DMS53 treated with DMSO at 0.1 percent for 48 hours (cell line): Measurements from ENCODE around the gene PRKAG2.

ENCODE experiments used
- DNase-seq: peaks from one replicate; lab custom pipeline; 2025; ENCODE audit not compliant: unreplicated experiment; lab: John Stamatoyannopoulos, UW

The PRKAG2 gene

DNA sequence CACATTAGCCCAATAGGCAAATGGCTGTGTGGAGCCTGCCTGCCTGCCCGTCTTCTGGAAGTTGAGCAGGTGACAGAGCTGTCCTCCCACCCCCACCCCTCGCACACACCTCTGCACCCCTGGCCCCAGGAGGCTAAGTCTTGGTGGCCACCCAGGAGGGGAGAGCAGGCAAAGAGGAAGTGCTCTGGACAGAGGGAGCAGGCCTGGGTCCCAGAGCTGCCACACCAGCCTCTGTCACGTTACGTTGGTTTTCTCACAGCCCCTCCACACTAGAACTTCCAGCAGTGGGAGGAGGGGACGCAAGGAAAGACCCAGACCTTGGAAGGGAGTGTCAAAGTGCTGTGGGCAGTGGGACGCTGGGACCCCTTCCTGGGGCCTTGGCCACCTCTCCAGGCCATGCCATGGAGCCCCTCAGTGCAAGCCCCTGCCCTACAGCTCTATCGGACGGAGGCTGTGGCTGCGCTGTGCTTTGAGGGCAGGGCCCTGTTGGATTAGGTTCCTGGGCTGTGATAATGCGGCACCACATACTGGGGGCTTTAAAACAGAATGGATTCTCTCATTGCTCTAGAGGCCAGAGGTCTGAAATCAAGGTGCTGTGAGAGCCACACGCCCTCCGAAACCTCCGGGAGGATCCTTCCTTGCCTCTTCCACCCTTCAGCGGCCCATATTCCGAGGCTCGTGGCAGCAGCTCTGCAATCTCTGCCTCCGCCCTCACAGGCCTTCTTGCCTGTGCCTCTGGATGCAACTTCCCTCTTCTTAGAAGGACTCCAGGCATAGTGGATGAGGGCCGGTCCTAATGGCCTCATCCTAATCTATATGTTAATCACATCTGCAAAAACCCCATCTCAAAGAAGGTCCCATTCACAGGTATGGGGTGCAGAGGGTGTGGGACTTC is 9.9 kb downstream of the PRKAG2 start:
- DNase-seq, result no peak

DNA sequence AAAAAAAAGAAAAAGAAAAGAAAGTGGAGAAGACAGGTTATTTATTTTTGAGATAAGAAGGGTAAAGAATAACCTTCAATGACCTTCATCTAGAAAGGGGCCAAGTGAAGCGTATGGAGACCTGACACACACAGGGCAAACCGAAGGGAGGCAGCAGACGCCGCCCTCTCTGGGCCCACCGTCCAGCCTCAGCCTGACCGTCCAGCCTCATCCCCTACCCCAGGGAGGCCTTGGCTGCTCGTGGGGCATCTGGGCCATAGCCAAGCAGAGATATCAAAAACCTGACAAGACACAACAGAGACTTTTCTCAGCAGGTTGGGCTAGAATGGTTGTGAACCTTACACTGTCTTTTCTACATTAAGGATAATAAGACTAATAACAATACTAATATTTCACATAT is 10.9 kb downstream of the PRKAG2 start:
- DNase-seq, result no peak

DNA sequence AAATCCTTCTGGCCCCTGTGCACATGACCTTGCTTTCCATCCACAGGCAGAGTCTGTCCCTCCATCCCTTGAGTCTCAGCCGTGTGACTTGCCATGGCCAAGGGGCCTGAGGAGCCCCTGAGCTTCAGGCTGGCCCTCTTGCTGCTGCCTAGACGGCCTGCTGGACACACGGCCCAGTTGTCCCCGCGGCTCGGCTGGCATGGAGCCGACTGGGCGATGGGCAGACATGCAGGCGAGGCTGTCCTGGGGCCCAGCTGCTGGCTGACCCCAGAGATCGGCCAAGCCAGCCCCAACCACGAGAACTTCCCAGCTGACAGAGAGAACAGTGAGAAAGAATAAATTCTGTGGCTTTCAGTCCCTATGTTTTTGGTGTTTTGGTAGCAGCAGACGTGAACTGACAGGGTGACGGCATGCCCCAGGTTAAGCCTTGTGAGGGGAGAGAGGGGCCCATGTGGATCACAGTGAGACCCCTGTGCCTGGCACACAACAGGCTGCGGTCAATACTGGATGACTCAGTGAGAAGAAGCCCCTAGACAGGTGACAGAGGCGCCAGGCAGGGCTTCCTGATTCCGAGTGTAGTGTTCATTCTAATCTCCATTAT is 11.7 kb downstream of the PRKAG2 start:
- DNase-seq, result no peak

DNA sequence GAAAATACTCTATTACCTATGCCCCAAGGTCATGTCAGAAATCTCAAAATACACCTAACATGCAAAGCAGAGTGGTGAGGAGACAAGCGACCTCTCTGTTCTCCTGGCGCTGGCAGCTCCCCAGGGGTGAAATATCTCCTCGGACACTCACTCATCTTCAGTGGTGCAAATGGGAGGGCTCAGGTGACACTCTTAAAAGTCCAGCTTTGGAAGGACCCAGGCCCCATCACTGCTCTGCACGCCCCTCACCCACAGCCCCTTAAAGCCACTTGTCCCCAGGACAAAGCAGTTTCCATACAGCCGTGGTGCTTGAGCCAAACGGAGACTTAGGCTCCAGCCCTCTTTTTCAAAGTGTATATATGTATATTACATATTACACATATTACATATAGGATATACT is 12.4 kb downstream of the PRKAG2 start:
- DNase-seq, result no peak

DNA sequence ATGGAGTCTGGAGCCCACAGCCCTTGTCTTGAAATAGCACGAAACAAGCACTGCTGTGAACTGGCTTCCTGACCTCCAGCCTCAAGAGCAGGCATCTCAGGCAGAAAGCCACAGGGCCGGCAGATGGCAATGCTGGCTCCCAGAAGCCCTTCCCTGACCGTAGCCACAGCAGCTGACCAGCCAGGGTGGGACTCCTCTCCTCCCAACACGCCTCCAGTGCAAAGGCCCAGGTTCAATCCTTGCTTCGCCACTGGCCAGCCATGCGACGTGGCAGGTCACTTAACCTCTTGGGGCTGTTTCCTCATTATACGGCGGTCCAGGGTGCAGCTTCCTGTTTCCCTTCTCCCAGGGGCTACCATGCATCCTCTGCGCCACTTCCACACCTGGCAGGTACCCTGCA is 12.8 kb downstream of the PRKAG2 start:
- DNase-seq, result no peak

DNA sequence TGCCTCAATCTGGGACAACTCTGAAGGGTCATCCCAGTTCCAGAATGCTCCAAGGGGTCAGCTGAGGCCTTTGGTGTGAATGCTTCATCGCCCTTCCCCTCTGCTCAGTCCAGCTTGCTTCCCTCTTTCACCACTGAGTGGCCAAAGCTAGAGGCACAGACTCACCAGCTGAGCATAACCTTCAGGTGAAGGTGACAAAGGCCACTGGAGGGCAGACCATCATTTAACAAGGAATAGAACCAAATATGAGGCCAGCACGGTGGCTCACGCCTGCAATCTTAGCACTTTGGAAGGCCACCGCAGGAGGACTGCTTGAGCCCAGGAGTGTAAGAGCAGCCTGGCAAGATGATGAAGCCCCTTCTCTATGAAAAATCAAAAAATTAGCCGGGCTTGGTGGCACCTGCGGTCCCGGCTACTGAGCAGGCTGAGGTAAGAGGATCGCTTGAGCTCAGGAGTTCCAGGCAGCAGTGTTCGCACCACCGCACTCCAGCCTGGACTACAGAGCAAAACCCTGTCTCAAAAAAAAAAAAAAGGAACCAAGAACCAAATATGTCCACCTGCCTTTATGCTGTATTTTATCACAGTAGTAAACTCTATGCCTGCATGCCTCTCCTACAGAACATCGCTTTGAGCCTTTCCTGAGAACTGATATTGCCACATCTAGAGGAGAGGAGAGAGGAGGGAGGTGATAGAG is 13.4 kb downstream of the PRKAG2 start:
- DNase-seq, result no peak

DNA sequence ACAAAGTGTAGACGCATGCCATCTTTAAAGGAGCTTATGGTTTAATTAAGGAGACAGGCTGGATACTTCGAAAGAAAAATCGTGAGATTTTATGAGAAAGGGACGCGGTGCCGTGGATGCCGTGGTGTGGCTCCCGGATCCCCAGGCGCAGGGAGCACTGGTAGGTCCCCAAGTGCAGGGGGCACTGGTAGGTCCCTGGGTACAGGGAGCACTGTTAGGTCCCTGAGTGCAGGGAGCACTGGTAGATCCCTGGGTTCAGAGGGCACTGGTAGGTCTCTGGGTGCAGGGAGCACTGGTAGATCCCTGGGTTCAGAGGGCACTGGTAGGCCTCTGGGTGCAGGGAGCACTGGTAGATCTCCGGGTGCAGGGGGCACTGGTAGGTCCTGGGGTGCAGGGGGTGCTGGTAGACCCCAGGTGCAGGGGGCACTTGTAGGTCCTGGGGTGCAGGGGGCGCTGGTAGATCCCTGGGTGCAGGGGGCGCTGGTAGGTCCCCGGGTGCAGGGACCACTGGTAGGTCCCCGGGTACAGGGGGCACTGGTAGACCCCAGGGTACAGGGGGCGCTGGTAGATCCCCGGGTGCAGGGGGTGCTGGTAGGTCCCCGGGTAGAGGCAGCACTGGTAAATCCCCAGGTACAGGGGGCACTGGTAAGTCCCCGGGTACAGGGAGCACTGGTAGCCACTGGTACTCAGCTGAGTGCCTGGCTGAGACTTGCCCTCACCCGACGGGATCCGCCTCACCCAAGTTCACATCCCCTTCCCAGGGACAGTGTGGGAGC is 14.1 kb downstream of the PRKAG2 start:
- no peak for DNase-seq

DNA sequence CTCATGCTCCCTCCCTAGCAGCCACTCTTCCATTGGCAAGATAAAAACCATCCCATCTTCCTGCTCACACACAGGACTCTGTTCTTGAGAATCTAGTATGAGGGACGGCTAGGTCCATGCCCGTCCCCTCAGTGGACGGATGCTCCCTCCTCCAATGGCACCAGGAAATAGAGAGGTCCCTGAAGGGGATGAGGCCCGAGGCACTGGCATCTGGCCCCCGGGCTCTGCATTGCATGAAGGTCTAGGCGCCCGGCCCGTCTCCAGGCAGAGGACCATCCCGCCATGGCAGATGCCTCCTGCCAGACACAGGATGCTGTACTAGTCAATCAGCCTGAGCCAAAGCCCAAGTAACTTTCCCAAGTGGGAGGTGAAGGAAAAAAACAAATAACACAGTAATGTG is 15.0 kb downstream of the PRKAG2 start:
- DNase-seq, result no peak

DNA sequence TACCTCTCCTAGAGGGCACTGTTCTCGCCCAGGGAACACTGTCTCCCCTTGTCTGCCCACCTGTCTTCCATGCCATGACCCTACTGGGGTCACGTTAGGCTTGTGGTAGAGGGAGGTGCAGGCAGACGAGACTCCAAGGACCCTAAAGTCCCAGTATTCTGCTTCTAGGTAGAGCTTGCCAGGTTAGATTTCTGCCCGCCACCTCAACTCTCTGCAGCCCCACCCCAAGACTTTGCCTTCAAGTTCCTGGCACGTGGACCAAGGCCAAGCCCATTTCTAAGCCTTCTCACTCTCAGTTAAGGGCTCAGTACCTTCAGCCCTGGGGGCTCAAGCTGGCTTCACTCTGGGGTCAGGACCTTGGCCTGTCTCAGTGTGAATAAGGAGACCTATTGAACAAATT is 16.1 kb downstream of the PRKAG2 start:
- no peak for DNase-seq

DNA sequence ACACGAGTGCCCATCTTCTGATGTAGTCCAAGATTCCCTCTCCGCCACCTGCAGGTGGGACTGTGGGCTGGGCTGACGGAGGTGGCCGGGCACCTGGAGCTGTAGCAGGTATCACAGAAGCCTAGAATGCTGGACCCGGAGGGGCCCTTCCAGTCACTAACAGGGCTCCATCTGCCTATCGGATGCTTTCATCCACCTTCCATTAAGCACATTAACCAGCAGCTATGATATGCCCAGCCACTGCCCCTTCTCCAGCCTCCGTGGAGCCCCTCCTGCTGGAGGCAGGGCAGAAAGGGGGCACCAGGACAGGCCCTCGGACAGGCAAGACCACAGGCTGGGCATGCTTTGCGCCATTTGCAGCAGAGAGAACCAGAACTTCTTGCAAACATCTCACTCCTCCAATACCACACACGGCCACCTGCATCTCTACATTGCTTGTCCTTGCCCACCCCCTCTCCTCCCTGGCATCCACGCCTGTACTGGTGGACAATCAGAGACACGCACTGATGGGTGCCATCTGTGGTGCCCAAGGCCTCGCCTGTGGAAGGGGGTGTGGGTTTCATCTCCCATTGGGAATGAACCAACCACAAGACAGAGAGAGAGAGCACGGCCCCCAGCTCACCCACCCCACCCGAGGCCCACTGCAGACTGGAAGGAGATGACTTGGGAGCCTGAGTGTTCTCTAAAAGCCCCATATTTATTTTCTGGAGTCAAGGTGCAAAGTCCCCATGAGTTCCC is 16.8 kb downstream of the PRKAG2 start:
- DNase-seq, result no peak

DNA sequence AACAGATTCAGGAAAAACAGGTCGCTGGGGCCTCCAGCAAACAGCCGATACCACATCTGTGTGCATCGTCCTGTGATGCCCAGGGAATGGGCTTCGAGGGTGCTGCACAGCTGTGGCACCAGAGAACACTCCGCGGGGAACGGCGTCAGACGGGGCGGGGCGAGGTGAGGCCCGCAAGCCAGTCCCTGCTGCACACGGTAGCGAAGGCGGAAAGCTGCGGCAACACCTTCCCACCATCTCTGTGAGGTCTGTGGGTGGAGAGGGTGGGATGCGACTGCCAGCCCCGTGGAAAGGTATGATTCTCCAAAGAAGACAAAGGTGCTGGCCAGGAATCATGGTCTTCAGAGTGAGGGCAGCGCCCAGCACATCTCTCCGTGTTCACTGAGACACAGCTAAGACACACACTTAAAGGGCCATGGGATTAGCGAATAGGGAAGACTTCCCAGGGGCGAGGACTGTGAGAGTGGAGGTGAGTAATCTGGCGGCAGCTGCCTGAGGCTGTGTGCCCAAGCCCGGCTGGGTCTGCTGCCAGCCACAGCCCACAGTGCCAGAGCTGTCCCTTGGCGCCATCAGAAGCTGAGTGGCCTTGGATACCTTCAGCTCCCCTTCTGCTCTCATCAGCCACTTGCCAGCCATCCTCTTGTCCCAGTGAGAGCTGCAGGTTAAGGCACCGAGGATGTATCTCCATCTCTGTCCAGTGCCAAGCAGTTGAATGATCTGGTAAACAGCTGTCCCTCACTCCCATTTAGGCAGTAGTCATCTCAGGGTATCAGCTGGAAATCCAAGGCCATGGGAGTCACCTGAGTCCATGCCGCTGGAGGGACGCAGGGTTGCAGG is 17.6 kb downstream of the PRKAG2 start:
- DNase-seq, result no peak

DNA sequence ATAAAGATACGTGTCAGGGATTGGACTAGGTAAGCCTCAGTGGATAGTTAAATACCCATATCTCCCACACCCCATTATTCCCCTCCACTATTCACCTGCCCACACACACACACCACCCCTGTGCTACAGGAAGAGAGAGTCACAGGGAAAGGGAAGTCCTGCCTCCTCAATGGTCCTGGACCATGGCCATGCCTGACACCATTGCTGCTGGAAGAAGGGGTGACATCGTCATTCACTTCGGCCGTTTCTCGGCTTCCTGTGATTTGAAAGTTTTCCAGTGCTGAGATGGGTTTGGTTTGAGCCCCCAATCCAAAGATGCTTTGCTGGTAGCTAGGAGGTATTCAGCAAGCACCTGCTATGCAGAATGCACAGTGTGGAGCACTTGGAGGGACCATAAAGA is 18.5 kb downstream of the PRKAG2 start:
- no peak for DNase-seq

DNA sequence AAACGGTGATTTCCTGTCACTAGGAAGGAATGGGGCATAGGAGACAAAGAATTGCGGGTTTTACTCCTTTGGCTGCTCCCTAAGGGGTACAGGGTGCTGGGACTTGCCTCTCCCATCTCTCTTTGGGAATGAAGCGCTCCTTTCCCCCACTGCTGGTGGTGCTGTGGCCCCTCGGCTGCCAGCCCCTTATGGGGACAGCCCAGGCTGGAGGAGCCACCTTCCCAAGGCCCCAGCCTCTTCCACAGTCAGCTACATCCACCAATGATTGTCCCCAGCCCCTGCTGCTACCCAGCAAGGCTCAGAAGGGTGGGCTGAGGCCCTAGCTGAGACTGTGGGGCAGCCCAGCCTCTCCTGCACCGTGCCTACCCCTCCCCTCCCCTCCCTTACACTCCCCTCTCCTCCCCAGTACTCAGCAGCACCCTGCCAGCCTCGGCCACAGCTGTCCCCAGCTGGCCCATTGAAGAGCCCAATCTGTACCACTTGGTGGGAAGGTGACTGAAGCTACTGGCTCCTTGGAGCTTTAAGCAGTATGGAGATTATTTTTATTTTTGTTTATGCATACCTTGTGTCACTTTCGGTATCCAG is 19.0 kb downstream of the PRKAG2 start:
- no peak for DNase-seq

DNA sequence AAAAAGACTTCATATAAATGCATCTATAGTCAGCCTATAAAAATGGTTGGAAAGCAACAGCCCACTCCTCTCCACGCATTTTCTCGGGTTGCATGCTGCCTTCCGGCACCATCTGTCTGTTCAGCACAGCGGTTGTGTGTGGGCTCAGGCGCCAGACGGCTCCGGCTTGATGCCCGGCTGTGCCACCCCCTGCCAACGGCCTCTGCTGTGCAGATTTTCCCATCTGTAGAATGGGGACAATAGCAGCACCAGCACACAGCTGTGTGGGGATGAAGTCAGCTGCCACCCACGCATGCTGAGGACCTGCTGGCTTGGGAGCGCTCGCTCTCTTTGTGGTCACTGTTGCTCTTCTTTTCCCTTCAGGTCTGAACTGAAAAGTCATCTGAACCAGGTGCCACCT is 19.5 kb downstream of the PRKAG2 start:
- no peak for DNase-seq

DNA sequence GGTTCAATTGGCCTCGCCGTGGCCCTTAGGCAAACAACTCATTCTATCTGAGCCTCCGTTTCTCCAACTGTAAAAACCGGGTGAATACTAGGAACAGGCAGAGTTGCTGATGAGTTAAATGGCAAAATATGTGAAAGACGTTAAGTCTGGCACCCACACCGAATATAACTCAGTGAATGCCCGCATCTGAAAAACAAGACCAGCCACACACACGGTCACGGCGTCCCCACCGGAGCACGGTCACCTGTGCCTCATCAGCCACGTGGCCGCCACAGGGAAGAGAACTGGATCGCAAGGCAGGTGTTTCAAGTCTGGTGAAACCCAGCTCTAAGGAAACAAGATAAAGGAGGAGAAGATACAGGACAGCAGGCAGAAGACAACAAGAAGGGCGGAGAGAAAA is 20.4 kb downstream of the PRKAG2 start:
- no peak for DNase-seq

DNA sequence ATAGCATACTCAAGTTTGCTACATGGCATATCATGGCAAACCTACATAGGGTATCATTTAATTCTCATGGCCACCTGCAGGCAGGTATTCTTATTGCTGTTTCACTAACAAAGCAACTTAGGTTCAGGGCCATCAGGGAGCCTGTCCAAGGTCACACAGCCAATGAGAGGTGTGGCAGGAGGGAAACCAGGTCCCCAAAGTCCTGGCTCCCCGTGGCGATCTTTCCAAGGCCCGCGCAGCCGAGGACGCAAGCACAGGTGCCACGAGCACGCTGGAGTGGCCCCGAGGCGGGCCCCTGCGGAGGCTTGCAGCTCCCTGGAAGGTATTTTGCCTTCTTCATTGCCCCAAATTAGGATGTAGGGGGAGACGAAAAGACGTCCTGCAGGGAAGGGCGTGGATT is 20.8 kb downstream of the PRKAG2 start:
- DNase-seq, result no peak

DNA sequence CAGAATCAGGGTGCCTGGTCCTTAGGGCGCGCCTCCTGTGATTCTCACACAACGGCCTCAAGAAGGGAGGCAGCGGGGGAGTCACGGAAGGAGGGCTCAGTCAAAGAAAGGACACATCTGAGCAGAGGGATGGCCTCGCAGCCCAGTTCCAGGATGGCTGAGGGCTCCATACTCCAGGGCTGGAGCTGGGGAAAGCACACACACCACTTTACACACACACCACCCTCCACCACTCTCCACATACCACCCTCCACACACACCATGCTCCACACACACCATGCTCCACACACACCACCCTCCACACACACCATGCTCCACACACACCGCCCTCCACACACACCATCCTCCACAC is 22.2 kb downstream of the PRKAG2 start:
- DNase-seq, result no peak

DNA sequence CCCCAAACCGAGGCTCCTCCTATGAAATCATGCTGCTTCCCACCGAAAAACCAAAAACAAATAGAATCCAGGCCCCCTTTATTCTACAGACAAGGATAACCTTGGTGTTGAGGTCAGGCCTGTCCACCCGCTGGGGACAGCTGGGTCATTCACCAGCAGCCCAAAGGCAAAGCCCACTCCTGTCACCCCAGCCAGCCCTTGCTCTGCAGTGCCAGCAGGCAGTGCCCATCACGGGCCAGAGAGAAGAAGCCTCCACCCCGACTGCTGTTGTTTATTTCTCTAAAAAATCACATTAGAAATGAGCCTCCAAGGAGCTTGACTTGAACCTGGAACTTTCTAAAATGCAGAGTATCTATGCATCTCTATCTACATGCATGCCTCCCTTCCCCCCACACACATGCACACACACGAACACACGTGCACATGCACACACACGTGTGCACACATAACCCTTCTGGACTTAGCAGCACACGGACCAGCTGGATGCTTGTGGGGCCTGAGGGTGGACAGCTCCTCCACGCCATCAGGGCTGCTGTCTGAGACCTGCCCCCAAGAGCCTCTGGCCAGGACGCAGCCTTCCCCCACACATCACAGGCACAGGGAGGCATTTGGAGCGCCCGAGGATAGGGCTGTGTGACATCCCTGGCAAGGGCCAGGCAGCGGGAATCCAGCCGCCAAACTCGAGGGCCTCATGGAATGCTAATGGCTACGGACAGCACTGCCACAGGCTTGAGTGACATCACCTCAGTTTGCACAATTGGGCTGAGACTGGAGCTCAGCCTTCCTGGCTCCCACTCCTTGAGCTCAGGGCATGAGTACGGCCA is 22.8 kb downstream of the PRKAG2 start:
- no peak for DNase-seq
